Neural cell (in vitro differentiated cells): ENCODE results near the gene NACC2. TPM values are rescaled to one million over a fixed set of nuclear protein-coding genes. Genes with fewer than 3 reads are reported as not detected.

Source experiments
- H2AFZ ChIP-seq: fragments of 200-600, 300-800 bp; sonication (generic), shearing (Covaris generic); 2 replicates; pipeline ENCODE4 v1.6.0; 2014; ENCODE audit warnings: low read depth, mild to moderate bottlenecking, antibody characterized with exemption, low read length, moderate library complexity
- H3F3A ChIP-seq: fragments of 200-600 bp; shearing (Covaris generic); 2 replicates; pipeline ENCODE4 v1.6.1; 2016; ENCODE audit warnings: mild to moderate bottlenecking, moderate library complexity, mixed read lengths, antibody characterized with exemption, low read length; ENCODE audit not compliant: insufficient read depth, poor library complexity, severe bottlenecking
- H3K27ac ChIP-seq: fragments of 200-600, 300-800 bp; sonication (generic), shearing (Covaris generic); 2 replicates; pipeline ENCODE4 v1.5.1; 2014; ENCODE audit warnings: mild to moderate bottlenecking, low read length, moderate library complexity
- H3K27me3 ChIP-seq: fragments of 300-800, 200-600 bp; sonication (generic), shearing (Covaris generic); 2 replicates; pipeline ENCODE4 v1.6.0; 2014; ENCODE audit warnings: mild to moderate bottlenecking, low read depth, low read length, moderate library complexity; ENCODE audit not compliant: insufficient read depth
- H3K36me3 ChIP-seq: fragments of 300-800, 200-600 bp; sonication (generic), shearing (Covaris generic); 2 replicates; pipeline ENCODE4 v1.5.1; 2014; ENCODE audit warnings: mild to moderate bottlenecking, antibody characterized with exemption, low read length, moderate library complexity; ENCODE audit not compliant: insufficient read depth
- H3K4me2 ChIP-seq: fragments of 300-800, 200-600 bp; sonication (generic), shearing (Covaris generic); 2 replicates; pipeline ENCODE4 v1.6.0; 2014; ENCODE audit warnings: mild to moderate bottlenecking, low read length
- H3K4me3 ChIP-seq: fragments of 300-800, 200-600 bp; sonication (generic), shearing (Covaris generic); 2 replicates; pipeline ENCODE4 v1.5.1; 2014; ENCODE audit warnings: mild to moderate bottlenecking, low read length, moderate library complexity
- H3K79me2 ChIP-seq: fragments of 200-600 bp; shearing (Covaris generic); replicated peaks from 2 replicates; pipeline ENCODE4 v1.6.0; 2014; ENCODE audit warnings: mild to moderate bottlenecking, low read length, moderate library complexity; ENCODE audit not compliant: insufficient read depth
- H3K9ac ChIP-seq: fragments of 300-800, 200-600 bp; sonication (generic), shearing (Covaris generic); 2 replicates; pipeline ENCODE4 v1.6.1; 2016; ENCODE audit warnings: mild to moderate bottlenecking, low read length, mixed read lengths
- H3K9me2 ChIP-seq: fragments of 200-600 bp; shearing (Covaris generic); 2 replicates; pipeline ENCODE4 v1.6.1; 2016; ENCODE audit warnings: mild to moderate bottlenecking, low read length, mixed read lengths; ENCODE audit not compliant: insufficient read depth
- H3K9me3 ChIP-seq: fragments of 200-600, 300-800 bp; sonication (generic), shearing (Covaris generic); 2 replicates; pipeline ENCODE4 v1.6.1; 2016; ENCODE audit warnings: mild to moderate bottlenecking, mixed run types, low read length, moderate library complexity, mixed read lengths
- H4K20me1 ChIP-seq: fragments of 200-600 bp; shearing (Covaris generic); 2 replicates; pipeline ENCODE4 v1.6.1; 2016; ENCODE audit warnings: mild to moderate bottlenecking, mixed run types; ENCODE audit not compliant: insufficient read depth
- EP300 ChIP-seq: fragments of 450-650 bp; conservative IDR thresholded peaks from 2 replicates; pipeline ENCODE4 v1.6.1; 2014; ENCODE audit warnings: antibody characterized with exemption, mild to moderate bottlenecking, moderate library complexity; ENCODE audit not compliant: poor library complexity, severe bottlenecking
- EZH2 ChIP-seq: fragments of 200-600, 300-800 bp; shearing (Covaris generic), sonication (generic); IDR thresholded peaks from 2 replicates; pipeline ENCODE4 v1.6.1; 2014; ENCODE audit warnings: antibody characterized with exemption, low read length, borderline replicate concordance, mild to moderate bottlenecking; ENCODE audit not compliant: insufficient read depth, poor library complexity, severe bottlenecking
- MXI1 ChIP-seq: fragments of 450-650 bp; conservative IDR thresholded peaks from 2 replicates; pipeline ENCODE4 v1.6.1; 2014; ENCODE audit warnings: antibody characterized with exemption, mild to moderate bottlenecking; ENCODE audit not compliant: poor library complexity, severe bottlenecking
- POLR2AphosphoS5 ChIP-seq: IDR thresholded peaks from 2 replicates; pipeline ENCODE4 v1.6.1; 2012
- RAD21 ChIP-seq: fragments of 450-650 bp; conservative IDR thresholded peaks from 2 replicates; pipeline ENCODE4 v1.6.1; 2014; ENCODE audit warnings: antibody characterized with exemption, mild to moderate bottlenecking, moderate library complexity
- SMC3 ChIP-seq: fragments of 450-650 bp; conservative IDR thresholded peaks from 2 replicates; pipeline ENCODE4 v1.6.1; 2014; ENCODE audit warnings: antibody characterized with exemption, mild to moderate bottlenecking, moderate library complexity; ENCODE audit not compliant: poor library complexity
- TAF1 ChIP-seq: IDR thresholded peaks from 2 replicates; pipeline ENCODE4 v1.6.1; 2012; ENCODE audit warnings: low read depth
- polyA plus RNA-seq: library from polyadenylated mRNA; depleted of rRNA; stranded (reverse); fragments of >200 nt; gene quantifications from 2 replicates; pipeline ENCODE4 v1.2.3, GENCODE V29; 2014
- TF ChIP-seq, protein P1 (sequence below): IDR thresholded peaks from 2 replicates; pipeline ENCODE4 v1.6.1; 2012; ENCODE audit warnings: borderline replicate concordance
- TF ChIP-seq, protein P2 (sequence below): fragments of 450-650 bp; IDR thresholded peaks from 2 replicates; pipeline ENCODE4 v1.5.1; 2014; ENCODE audit warnings: antibody characterized with exemption, mild to moderate bottlenecking, moderate library complexity; ENCODE audit not compliant: poor library complexity, severe bottlenecking

The NACC2 gene
- polyA plus RNA-seq, 1 donor from 2014 or later = 1.7 TPM

DNA sequence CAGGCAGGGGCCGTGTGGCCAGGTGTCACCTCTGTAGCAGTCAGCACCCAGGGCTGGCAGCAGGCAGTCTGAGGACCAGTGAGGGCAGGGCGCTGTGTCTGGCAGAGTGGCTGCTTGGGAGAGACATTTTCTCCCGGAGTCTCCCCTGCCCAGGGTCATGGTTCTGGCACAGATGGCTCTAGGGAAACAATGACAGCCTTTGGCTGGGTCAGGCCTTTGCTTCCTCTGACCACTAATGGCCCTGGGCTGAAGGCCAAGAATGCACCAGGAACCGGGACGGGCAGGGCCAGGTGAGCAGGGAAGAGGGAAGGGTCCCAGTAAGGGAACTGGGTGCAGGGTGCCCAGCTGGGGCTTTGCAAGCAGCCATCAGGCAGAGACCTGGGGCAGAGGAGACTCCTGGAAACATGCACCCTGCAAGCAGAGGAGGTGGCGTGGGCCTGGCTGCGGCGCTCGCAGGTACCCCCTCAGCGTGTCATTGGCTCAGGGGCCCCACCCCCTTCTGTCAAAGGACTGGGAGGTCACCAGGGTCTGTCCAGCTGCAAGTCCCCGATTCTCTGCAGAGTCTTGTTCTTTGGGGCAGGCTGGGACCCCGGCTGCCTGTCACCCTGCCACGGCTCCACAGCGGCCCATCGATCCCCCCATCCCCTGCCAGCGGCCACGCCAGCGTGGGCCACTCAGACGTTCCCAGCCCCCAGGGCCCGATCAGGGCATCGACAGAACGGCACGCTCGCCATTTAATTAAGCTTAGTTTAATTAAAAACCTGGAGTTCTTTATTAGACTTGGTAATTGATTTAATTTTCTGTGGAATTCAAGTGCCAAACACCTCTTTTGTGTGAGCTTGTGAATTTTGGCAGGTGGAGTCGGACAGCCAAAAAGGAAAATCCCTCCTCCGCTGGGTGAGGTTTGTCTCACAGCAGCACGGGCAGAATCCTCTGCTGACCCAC lies 42.5 kb upstream of the NACC2 start:
- no peaks in the 10 kb centered on the region for H3K9me2 ChIP-seq
- no peak overlapping the region for H3K4me2 ChIP-seq
- no peaks in the 10 kb centered on the region for H4K20me1 ChIP-seq
- H3K79me2 ChIP-seq = no peaks in the 10 kb centered on the region
- H3K27me3 ChIP-seq = peaks cover 14% of the 10 kb centered on the region
- H3K27ac ChIP-seq = no peak overlapping the region
- no peaks in the 10 kb centered on the region for H3K9me3 ChIP-seq
- H3F3A ChIP-seq = no peaks in the 10 kb centered on the region
- no peak overlapping the region for H3K4me3 ChIP-seq
- no peak overlapping the region for H3K9ac ChIP-seq
- no peaks in the 10 kb centered on the region for H3K36me3 ChIP-seq
- no peak overlapping the region for H2AFZ ChIP-seq
- TF ChIP-seq MXI1 (no peak), RAD21 (no peak), EP300 (no peak), TAF1 (no peak)
- TF ChIP-seq, protein P1, sequence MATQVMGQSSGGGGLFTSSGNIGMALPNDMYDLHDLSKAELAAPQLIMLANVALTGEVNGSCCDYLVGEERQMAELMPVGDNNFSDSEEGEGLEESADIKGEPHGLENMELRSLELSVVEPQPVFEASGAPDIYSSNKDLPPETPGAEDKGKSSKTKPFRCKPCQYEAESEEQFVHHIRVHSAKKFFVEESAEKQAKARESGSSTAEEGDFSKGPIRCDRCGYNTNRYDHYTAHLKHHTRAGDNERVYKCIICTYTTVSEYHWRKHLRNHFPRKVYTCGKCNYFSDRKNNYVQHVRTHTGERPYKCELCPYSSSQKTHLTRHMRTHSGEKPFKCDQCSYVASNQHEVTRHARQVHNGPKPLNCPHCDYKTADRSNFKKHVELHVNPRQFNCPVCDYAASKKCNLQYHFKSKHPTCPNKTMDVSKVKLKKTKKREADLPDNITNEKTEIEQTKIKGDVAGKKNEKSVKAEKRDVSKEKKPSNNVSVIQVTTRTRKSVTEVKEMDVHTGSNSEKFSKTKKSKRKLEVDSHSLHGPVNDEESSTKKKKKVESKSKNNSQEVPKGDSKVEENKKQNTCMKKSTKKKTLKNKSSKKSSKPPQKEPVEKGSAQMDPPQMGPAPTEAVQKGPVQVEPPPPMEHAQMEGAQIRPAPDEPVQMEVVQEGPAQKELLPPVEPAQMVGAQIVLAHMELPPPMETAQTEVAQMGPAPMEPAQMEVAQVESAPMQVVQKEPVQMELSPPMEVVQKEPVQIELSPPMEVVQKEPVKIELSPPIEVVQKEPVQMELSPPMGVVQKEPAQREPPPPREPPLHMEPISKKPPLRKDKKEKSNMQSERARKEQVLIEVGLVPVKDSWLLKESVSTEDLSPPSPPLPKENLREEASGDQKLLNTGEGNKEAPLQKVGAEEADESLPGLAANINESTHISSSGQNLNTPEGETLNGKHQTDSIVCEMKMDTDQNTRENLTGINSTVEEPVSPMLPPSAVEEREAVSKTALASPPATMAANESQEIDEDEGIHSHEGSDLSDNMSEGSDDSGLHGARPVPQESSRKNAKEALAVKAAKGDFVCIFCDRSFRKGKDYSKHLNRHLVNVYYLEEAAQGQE = no peak

DNA sequence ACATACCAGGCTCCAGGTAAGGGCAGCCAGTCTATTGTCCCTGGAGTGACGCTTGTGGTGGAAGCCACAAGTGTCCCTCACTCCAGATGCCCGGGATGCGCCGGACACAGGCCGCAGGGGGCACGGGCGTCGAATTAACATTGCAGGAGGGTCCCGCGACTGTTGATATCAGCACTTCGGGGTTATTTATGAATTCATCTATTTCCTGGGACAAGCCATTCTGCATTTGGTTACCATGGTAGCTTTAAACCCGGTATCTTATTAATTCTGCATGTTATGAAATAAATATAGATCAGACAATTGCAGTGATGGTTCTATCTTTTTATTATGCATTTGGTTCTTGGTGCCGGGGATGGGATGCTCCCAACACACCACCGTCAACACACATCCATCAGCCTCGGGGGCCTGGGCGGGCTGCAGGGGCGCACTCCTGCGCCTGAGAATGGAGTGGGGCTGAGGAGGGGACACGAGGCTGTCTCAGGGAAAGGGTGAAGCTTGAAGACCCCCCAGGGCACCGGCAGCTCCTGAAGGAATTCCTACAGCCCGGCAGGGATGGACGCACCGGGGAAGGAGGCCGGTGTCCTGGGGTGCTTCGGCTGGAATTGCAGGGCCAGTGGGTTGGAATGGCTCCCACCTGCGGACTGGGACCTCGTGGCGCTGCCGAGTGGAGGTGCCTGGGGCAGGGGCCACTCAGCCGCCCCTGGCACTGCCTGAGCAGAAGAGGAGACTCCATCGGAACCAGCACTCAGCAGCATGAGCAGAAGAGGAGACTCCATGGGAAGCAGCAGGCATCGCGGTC lies 41.2 kb upstream of the NACC2 start:
- Histone ChIP-seq H3K27me3 (peaks cover 19% of the 10 kb centered on the region), H3K79me2 (no peaks in the 10 kb centered on the region), H3K4me2 (no peak overlapping the region), H4K20me1 (no peaks in the 10 kb centered on the region), H2AFZ (no peak overlapping the region), H3K9me3 (no peaks in the 10 kb centered on the region), H3F3A (no peaks in the 10 kb centered on the region), H3K36me3 (no peaks in the 10 kb centered on the region), H3K9ac (no peak overlapping the region), H3K27ac (no peak overlapping the region), H3K4me3 (no peak overlapping the region), H3K9me2 (no peaks in the 10 kb centered on the region)
- no peak for TF ChIP-seq POLR2AphosphoS5
- TF ChIP-seq, protein P1 = no peak
- TF ChIP-seq MXI1 = no peak
- no peak for TF ChIP-seq SMC3
- TF ChIP-seq, protein P2, sequence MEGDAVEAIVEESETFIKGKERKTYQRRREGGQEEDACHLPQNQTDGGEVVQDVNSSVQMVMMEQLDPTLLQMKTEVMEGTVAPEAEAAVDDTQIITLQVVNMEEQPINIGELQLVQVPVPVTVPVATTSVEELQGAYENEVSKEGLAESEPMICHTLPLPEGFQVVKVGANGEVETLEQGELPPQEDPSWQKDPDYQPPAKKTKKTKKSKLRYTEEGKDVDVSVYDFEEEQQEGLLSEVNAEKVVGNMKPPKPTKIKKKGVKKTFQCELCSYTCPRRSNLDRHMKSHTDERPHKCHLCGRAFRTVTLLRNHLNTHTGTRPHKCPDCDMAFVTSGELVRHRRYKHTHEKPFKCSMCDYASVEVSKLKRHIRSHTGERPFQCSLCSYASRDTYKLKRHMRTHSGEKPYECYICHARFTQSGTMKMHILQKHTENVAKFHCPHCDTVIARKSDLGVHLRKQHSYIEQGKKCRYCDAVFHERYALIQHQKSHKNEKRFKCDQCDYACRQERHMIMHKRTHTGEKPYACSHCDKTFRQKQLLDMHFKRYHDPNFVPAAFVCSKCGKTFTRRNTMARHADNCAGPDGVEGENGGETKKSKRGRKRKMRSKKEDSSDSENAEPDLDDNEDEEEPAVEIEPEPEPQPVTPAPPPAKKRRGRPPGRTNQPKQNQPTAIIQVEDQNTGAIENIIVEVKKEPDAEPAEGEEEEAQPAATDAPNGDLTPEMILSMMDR = no peak
- no peak for TF ChIP-seq TAF1
- TF ChIP-seq RAD21 = no peak
- no peak for TF ChIP-seq EZH2
- no peak for TF ChIP-seq EP300
